NCI-H524 (cell line): ENCODE data around the gene PLXDC1.

ENCODE experiments used
- DNase-seq, 2 experiments: peaks; one replicate each; lab custom pipeline; 2025; lab: John Stamatoyannopoulos, UW

The PLXDC1 gene

GRCh38 chr17:39014795-39015545 is 136.5 kb downstream of the PLXDC1 start:
- no peak for DNase-seq

GRCh38 chr17:39014044-39014794 is 137.2 kb downstream of the PLXDC1 start:
- no peak for DNase-seq
